ENCODE data around the gene MVB12B.

MVB12B gene

GRCh38 chr9:126461608-126462007, 135.0 kb downstream of the MVB12B start:
- H3K27me3 ChIP-seq (ENCODE audit: insufficient read depth, low read depth, severe bottlenecking) = no peaks in the 10 kb centered on the region
- no peak for DNase-seq
- no peak overlapping the region for H3K4me3 ChIP-seq (ENCODE audit: low read depth, low read length)
- no peak overlapping the region for H3K27ac ChIP-seq
- TF ChIP-seq, protein P1, sequence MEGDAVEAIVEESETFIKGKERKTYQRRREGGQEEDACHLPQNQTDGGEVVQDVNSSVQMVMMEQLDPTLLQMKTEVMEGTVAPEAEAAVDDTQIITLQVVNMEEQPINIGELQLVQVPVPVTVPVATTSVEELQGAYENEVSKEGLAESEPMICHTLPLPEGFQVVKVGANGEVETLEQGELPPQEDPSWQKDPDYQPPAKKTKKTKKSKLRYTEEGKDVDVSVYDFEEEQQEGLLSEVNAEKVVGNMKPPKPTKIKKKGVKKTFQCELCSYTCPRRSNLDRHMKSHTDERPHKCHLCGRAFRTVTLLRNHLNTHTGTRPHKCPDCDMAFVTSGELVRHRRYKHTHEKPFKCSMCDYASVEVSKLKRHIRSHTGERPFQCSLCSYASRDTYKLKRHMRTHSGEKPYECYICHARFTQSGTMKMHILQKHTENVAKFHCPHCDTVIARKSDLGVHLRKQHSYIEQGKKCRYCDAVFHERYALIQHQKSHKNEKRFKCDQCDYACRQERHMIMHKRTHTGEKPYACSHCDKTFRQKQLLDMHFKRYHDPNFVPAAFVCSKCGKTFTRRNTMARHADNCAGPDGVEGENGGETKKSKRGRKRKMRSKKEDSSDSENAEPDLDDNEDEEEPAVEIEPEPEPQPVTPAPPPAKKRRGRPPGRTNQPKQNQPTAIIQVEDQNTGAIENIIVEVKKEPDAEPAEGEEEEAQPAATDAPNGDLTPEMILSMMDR (IDR thresholded peaks at IDR 0.05; ENCODE audit: low read depth, low read length) = no peak
- H3K36me3 ChIP-seq = peaks cover 1% of the 10 kb centered on the region
- no peaks in the 10 kb centered on the region for H3K9me3 ChIP-seq (ENCODE audit: severe bottlenecking)

GRCh38 chr9:126462617-126463016, 136.0 kb downstream of the MVB12B start:
- no peaks in the 10 kb centered on the region for H3K9me3 ChIP-seq (ENCODE audit: severe bottlenecking)
- H3K27me3 ChIP-seq (ENCODE audit: insufficient read depth, low read depth, severe bottlenecking) = no peaks in the 10 kb centered on the region
- DNase-seq = no peak
- H3K36me3 ChIP-seq = peaks cover 6% of the 10 kb centered on the region
- TF ChIP-seq, protein P1 (IDR thresholded peaks at IDR 0.05; ENCODE audit: low read depth, low read length) = no peak
- no peak overlapping the region for H3K27ac ChIP-seq
- no peak overlapping the region for H3K4me3 ChIP-seq (ENCODE audit: low read depth, low read length)

- Histone ChIP-seq H3K9me3 (ENCODE audit: severe bottlenecking) (no peaks in the 10 kb centered on the region), H3K4me3 (ENCODE audit: low read depth, low read length) (no peak overlapping the region), H3K36me3 (peaks cover 8% of the 10 kb centered on the region), H3K27ac (no peak overlapping the region), H3K27me3 (ENCODE audit: insufficient read depth, low read depth, severe bottlenecking) (no peaks in the 10 kb centered on the region)
- TF ChIP-seq, protein P1 (IDR thresholded peaks at IDR 0.05; ENCODE audit: low read depth, low read length) = no peak
- no peak for DNase-seq
Observed at GRCh38 chr9:126463426-126463825, 136.8 kb downstream of the MVB12B start.

GRCh38 chr9:126464694-126465441, 138.2 kb downstream of the MVB12B start:
- DNase-seq = no peak
- Histone ChIP-seq H3K9me3 (ENCODE audit: severe bottlenecking) (no peaks in the 10 kb centered on the region), H3K4me3 (ENCODE audit: low read depth, low read length) (no peak overlapping the region), H3K36me3 (peaks cover 14% of the 10 kb centered on the region), H3K27me3 (ENCODE audit: insufficient read depth, low read depth, severe bottlenecking) (no peaks in the 10 kb centered on the region), H3K27ac (no peak overlapping the region)
- TF ChIP-seq, protein P1 (IDR thresholded peaks at IDR 0.05; ENCODE audit: low read depth, low read length) = no peak

- H3K36me3 ChIP-seq = peaks cover 14% of the 10 kb centered on the region
- no peaks in the 10 kb centered on the region for H3K9me3 ChIP-seq (ENCODE audit: severe bottlenecking)
- no peak overlapping the region for H3K4me3 ChIP-seq (ENCODE audit: low read depth, low read length)
- no peak overlapping the region for H3K27ac ChIP-seq
- no peak for DNase-seq
- TF ChIP-seq, protein P1 (IDR thresholded peaks at IDR 0.05; ENCODE audit: low read depth, low read length) = no peak
- no peaks in the 10 kb centered on the region for H3K27me3 ChIP-seq (ENCODE audit: insufficient read depth, low read depth, severe bottlenecking)
Observed at GRCh38 chr9:126465977-126466376, 139.3 kb downstream of the MVB12B start.
